Activated CD4-positive, alpha-beta T cell treated with anti-CD3 and anti-CD28 coated beads, Interleukin-2, amount 10 ng/mL, durations not matched to agents 7 days and 5 days (primary cell): ENCODE measurements around the gene NOS1AP. TPM values are rescaled to one million over a fixed set of nuclear protein-coding genes. Genes with fewer than 3 reads are reported as not detected.
A peak's percentile ranks its signal among the peaks of the same experiment; 100 is the strongest.

Experiments used
- CTCF ChIA-PET: fragments of 350-600 bp; sonication (Branson Sonifier 250); formaldehyde crosslinking; loops from one replicate; lab custom pipeline; 2021; ENCODE audit warnings: antibody characterized with exemption; lab: Charles Lee
- POLR2A ChIA-PET: fragments of 350-600 bp; sonication (Branson Sonifier 250); formaldehyde crosslinking; loops from one replicate; lab custom pipeline; 2021; ENCODE audit warnings: antibody characterized with exemption; lab: Charles Lee
- DNase-seq: peaks from one replicate; pipeline ENCODE4 v3.0.0-alpha.2; 2020
- H3K27ac Mint-ChIP-seq: one replicate; pipeline ENCODE4 v1.8.0; 2021; ENCODE audit warnings: mild to moderate bottlenecking, moderate library complexity, mixed read lengths
- H3K27me3 Mint-ChIP-seq: one replicate; pipeline ENCODE4 v1.8.0; 2021; ENCODE audit warnings: mixed read lengths
- H3K36me3 Mint-ChIP-seq: one replicate; pipeline ENCODE4 v1.8.0; 2021; ENCODE audit warnings: low read depth, mixed read lengths
- H3K4me1 Mint-ChIP-seq: one replicate; pipeline ENCODE4 v1.8.0; 2021; ENCODE audit warnings: mixed read lengths
- H3K4me3 Mint-ChIP-seq: one replicate; pipeline ENCODE4 v1.8.0; 2021; ENCODE audit warnings: mild to moderate bottlenecking, moderate library complexity, mixed read lengths
- H3K9me3 Mint-ChIP-seq: one replicate; pipeline ENCODE4 v1.8.0; 2021; ENCODE audit warnings: mixed read lengths
- total RNA-seq, 2 experiments: library from RNA; stranded (reverse); gene quantifications; one replicate each; pipeline ENCODE4 v1.2.3, GENCODE V29; 2021

The NOS1AP gene
- total RNA-seq, 2 experiments from 2014 or later, result 0.06 TPM; not detected in 1

GRCh38 chr1:162301696-162302095 is 232.2 kb downstream of the NOS1AP start:
- Mint-ChIP-seq H3K36me3 (no peaks in the 10 kb centered on the region), H3K4me1 (no peaks in the 10 kb centered on the region), H3K9me3 (no peaks in the 10 kb centered on the region), H3K27me3 (peaks cover 16% of the 10 kb centered on the region), H3K4me3 (no peak overlapping the region), H3K27ac (no peak overlapping the region)
- ChIA-PET CTCF (no interaction called here), POLR2A (no interaction called here)
- no peak for DNase-seq

DNA sequence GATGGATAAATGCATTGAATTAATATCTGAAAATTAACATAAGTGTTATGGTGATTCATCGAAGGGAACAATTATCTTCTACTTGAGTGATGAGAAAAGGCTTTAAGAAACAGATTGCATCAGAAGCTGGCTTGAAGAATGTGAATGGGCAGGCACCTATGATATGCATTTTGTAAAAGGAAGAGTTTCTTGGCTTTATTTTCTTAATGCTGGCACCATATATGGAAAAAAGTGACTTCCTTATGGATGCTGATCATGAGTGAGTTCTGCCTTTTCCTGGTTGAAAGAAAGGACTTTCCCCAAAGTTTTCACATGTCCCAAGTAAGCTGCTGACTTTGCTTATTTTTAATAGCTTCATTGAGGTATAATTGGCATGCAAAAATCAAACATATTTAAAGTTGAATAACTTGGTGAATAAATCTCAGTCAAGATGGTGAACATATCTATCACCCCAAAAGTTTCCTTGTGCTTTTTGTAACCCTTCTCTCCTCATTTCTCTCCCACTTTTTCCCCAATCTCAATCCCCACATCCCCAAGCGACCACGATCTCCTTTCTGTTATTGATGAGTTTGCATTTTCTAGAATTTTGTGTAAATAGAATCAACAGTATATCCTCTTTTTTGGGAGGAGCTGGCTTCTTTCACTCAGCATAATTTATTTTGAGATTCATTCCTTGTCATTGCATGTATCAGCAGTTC is 233.0 kb downstream of the NOS1AP start:
- DNase-seq, result no peak
- ChIA-PET CTCF (no interaction called here), POLR2A (no interaction called here)
- no peaks in the 10 kb centered on the region for H3K9me3 Mint-ChIP-seq
- H3K4me1 Mint-ChIP-seq, result no peaks in the 10 kb centered on the region
- no peak overlapping the region for H3K27ac Mint-ChIP-seq
- H3K36me3 Mint-ChIP-seq, result no peaks in the 10 kb centered on the region
- no peak overlapping the region for H3K4me3 Mint-ChIP-seq
- peaks cover 16% of the 10 kb centered on the region for H3K27me3 Mint-ChIP-seq

GRCh38 chr1:162303004-162303344 is 233.5 kb downstream of the NOS1AP start:
- ChIA-PET CTCF (no interaction called here), POLR2A (no interaction called here)
- Mint-ChIP-seq H3K9me3 (no peaks in the 10 kb centered on the region), H3K4me1 (no peaks in the 10 kb centered on the region), H3K27me3 (peaks cover 16% of the 10 kb centered on the region), H3K4me3 (no peak overlapping the region), H3K36me3 (no peaks in the 10 kb centered on the region), H3K27ac (no peak overlapping the region)
- DNase-seq, result no peak

- Mint-ChIP-seq H3K36me3 (no peaks in the 10 kb centered on the region), H3K4me1 (no peaks in the 10 kb centered on the region), H3K9me3 (no peaks in the 10 kb centered on the region), H3K4me3 (no peak overlapping the region), H3K27me3 (peaks cover 14% of the 10 kb centered on the region), H3K27ac (no peak overlapping the region)
- CTCF ChIA-PET, result interaction anchor here (0.7 kb wide), 1 partner anchor 25 kb away, joined by 3 read pairs; no protein-coding TSS in a partner anchor
- POLR2A ChIA-PET, result no interaction called here
- DNase-seq, result no peak
These were observed 235.2 kb downstream of the NOS1AP start for GRCh38 chr1:162304736-162305135.

DNA sequence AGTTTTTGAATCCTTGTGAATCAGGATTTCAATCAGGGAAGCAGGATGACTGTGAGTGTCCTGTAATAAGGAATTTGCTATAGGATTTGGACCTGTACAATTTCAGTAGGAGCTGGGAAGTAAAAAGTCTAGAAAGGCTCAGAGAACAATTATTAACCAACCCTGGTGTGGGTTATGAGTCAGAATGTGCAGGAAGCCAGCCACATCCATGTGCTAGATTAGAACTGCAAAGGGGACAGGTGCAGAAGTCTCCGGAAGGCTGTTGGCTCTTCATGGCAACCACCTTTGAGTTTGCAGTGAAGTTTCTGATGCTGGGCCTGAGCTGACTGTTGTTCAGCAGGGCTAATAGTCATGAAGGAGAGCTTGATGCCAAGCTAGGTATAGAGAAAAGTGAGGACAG is 236.5 kb downstream of the NOS1AP start:
- ChIA-PET POLR2A (no interaction called here), CTCF (no interaction called here)
- Mint-ChIP-seq H3K4me3 (no peak overlapping the region), H3K27ac (no peak overlapping the region), H3K36me3 (no peaks in the 10 kb centered on the region), H3K27me3 (peaks cover 14% of the 10 kb centered on the region), H3K9me3 (no peaks in the 10 kb centered on the region), H3K4me1 (no peaks in the 10 kb centered on the region)
- no peak for DNase-seq

GRCh38 chr1:162310337-162310736 is 240.8 kb downstream of the NOS1AP start:
- POLR2A ChIA-PET, result no interaction called here
- H3K9me3 Mint-ChIP-seq, result no peaks in the 10 kb centered on the region
- CTCF ChIA-PET, result no interaction called here
- no peak for DNase-seq
- H3K4me3 Mint-ChIP-seq, result no peak overlapping the region
- peaks cover 5% of the 10 kb centered on the region for H3K27me3 Mint-ChIP-seq
- H3K4me1 Mint-ChIP-seq, result no peaks in the 10 kb centered on the region
- H3K27ac Mint-ChIP-seq, result no peak overlapping the region
- H3K36me3 Mint-ChIP-seq, result no peaks in the 10 kb centered on the region

GRCh38 chr1:162314206-162314605 is 244.7 kb downstream of the NOS1AP start:
- Mint-ChIP-seq H3K9me3 (no peaks in the 10 kb centered on the region), H3K27me3 (peaks cover 11% of the 10 kb centered on the region), H3K27ac (no peak overlapping the region), H3K4me3 (no peak overlapping the region), H3K36me3 (no peaks in the 10 kb centered on the region), H3K4me1 (peaks cover 5% of the 10 kb centered on the region)
- POLR2A ChIA-PET, result no interaction called here
- no peak for DNase-seq
- CTCF ChIA-PET, result no interaction called here

GRCh38 chr1:162315673-162316072 is 246.2 kb downstream of the NOS1AP start:
- Mint-ChIP-seq H3K27ac (no peak overlapping the region), H3K36me3 (no peaks in the 10 kb centered on the region), H3K9me3 (no peaks in the 10 kb centered on the region), H3K27me3 (peaks cover 10% of the 10 kb centered on the region), H3K4me3 (no peak overlapping the region), H3K4me1 (peaks cover 5% of the 10 kb centered on the region)
- DNase-seq, result no peak
- ChIA-PET POLR2A (no interaction called here), CTCF (no interaction called here)

- no peaks in the 10 kb centered on the region for H3K36me3 Mint-ChIP-seq
- ChIA-PET CTCF (no interaction called here), POLR2A (no interaction called here)
- H3K4me3 Mint-ChIP-seq, result no peak overlapping the region
- H3K9me3 Mint-ChIP-seq, result no peaks in the 10 kb centered on the region
- peak; percentile 20 for DNase-seq
- peaks cover 5% of the 10 kb centered on the region for H3K4me1 Mint-ChIP-seq
- H3K27me3 Mint-ChIP-seq, result peaks cover 6% of the 10 kb centered on the region
- no peak overlapping the region for H3K27ac Mint-ChIP-seq
These were observed 246.7 kb downstream of the NOS1AP start for GRCh38 chr1:162316187-162316586.

DNA sequence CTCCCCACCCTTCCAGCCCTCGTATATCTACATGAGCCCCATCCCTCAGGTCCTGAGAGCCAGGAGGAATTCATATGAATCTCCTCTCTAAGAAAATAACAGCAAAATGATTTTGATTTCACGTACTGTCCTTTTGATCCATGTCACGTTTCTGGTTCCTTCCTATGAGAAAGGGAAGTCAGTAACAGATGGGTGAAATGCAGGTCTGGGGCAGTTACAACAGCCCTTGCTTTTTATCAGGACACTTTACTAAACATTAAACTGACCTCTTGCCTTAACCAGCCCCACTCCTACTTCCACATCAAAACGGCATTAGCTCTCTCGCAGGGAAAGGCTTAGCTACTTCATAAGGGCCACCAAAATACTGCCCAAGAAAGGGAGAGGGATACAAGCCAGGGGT is 248.1 kb downstream of the NOS1AP start:
- DNase-seq, result no peak
- H3K9me3 Mint-ChIP-seq, result no peaks in the 10 kb centered on the region
- no peak overlapping the region for H3K4me3 Mint-ChIP-seq
- peaks cover 5% of the 10 kb centered on the region for H3K4me1 Mint-ChIP-seq
- CTCF ChIA-PET, result no interaction called here
- no peak overlapping the region for H3K27ac Mint-ChIP-seq
- POLR2A ChIA-PET, result no interaction called here
- no peaks in the 10 kb centered on the region for H3K36me3 Mint-ChIP-seq
- H3K27me3 Mint-ChIP-seq, result peaks cover 7% of the 10 kb centered on the region

GRCh38 chr1:162319493-162320175 is 250.1 kb downstream of the NOS1AP start:
- Mint-ChIP-seq H3K9me3 (no peaks in the 10 kb centered on the region), H3K27me3 (peaks cover 14% of the 10 kb centered on the region), H3K27ac (no peak overlapping the region), H3K36me3 (no peaks in the 10 kb centered on the region), H3K4me1 (peaks cover 5% of the 10 kb centered on the region), H3K4me3 (no peak overlapping the region)
- no peak for DNase-seq
- ChIA-PET CTCF (no interaction called here), POLR2A (no interaction called here)

DNA sequence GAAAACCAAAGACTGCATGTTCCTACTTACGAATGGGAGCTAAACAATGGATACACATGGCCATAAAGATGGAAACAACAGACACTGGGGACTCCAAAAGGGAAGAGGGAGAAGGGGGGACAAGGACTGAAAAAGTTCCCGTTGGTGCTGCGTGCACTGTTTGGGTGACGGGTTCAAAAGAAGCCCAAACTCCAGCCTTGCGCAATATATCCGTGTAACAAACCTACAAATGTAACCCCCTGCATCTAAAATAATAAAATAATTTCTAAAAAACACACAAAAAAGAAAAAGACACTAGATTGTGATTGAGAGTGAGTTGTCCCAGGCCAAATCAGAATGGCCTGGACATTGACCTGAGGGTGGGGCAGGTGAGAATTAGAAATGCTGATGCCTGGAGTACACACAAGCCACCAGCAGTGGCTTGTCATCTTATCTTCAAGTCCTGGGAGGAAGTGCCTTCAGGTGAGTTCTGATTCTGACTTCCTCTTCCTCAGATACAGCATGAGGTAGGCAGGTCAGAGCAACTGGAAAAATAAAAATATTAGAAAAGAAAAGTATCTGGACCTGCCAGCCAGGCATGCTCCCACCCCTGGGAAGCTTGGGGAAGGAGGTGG is 252.4 kb downstream of the NOS1AP start:
- H3K27me3 Mint-ChIP-seq, result peaks cover 20% of the 10 kb centered on the region
- H3K4me3 Mint-ChIP-seq, result no peak overlapping the region
- CTCF ChIA-PET, result interaction anchor here (0.7 kb wide), 1 partner anchor 42 kb away, joined by 3 read pairs; no protein-coding TSS in a partner anchor

DNA sequence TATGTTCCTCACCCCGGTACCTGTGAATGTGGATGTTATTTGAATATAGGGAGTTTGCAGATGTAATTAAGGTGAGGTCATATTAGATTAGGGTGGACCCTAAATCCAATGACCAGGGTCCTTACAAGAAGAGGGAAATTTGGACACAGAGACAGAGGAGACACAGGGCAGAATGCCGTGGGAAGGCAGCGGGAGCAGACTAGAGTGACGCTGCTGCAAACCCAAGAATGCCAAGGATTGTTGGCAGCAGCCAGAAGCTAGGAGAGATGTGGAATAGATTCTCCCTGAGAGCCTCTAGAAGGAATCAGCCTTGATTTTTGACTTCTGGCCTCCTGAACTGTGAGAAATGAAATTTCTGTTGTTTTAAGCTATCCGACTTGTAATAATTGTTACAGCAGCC is 253.5 kb downstream of the NOS1AP start:
- H3K36me3 Mint-ChIP-seq, result no peaks in the 10 kb centered on the region
- H3K4me3 Mint-ChIP-seq, result no peak overlapping the region
- H3K9me3 Mint-ChIP-seq, result no peaks in the 10 kb centered on the region
- DNase-seq, result no peak
- CTCF ChIA-PET, result no interaction called here
- no peaks in the 10 kb centered on the region for H3K4me1 Mint-ChIP-seq
- no peak overlapping the region for H3K27ac Mint-ChIP-seq
- peaks cover 24% of the 10 kb centered on the region for H3K27me3 Mint-ChIP-seq
- POLR2A ChIA-PET, result no interaction called here

More for the DNA sequence above, 252.4 kb downstream of the NOS1AP start:
- Mint-ChIP-seq H3K36me3 (no peaks in the 10 kb centered on the region), H3K27ac (no peak overlapping the region), H3K9me3 (no peaks in the 10 kb centered on the region), H3K4me1 (no peaks in the 10 kb centered on the region)
- no peak for DNase-seq
- POLR2A ChIA-PET, result no interaction called here
